Ramos (cell line): Measurements from ENCODE around the gene GOLGA7B.
"Not testable (repeated sequence)": the region's sequence is repeated elsewhere in the genome, so short reads cannot be mapped to it uniquely, and the experiment has no call there.

Experiments used
- in situ Hi-C: fragments of 300-500 bp; cut with MboI; formaldehyde crosslinking; loops from one replicate; pipeline ENCODE4 v1.14.3; 2022; ENCODE audit warnings: low sequenced_read_pairs; ENCODE audit not compliant: unreplicated experiment

GOLGA7B gene

DNA sequence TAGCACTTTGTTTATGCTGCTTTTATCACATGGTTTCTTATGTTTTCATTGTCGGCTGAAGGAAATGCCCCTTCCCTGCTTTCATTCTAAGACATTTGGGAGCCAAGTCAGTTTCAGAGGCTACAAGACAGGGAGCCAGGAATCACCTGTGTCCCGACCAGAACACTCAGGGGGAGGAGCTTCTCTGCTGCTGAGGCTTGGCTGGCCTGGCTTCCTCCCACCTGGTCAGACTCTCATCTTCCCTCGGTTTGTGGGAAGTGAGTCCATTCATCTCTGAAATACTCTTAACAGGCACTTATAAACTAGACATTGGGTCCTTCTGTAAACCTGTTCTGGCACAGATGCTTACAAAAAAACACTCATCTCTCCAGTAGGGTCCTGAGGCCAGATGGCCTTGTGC is 19.6 kb upstream of the GOLGA7B start:
- in situ Hi-C loops = no loop called here

DNA sequence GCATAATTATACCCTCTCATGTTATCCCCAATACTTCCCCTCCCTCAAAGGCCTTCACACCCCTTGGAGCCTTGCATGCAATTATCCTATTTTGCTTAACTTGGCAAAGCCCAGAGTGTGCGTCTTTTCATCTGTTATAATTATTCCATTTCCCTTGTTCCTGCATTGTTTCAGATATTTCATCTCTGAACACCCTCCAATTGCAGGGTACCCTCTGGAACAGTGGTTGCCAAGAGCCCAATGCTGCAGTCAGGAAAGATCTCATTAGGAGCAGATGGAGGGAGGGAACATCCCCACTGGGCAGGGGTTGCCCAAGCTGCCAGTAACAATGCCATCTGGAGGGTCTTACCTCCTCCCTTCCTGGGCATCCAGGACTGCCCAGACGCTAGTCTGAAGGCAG is 18.4 kb upstream of the GOLGA7B start:
- in situ Hi-C loops = no loop called here

DNA sequence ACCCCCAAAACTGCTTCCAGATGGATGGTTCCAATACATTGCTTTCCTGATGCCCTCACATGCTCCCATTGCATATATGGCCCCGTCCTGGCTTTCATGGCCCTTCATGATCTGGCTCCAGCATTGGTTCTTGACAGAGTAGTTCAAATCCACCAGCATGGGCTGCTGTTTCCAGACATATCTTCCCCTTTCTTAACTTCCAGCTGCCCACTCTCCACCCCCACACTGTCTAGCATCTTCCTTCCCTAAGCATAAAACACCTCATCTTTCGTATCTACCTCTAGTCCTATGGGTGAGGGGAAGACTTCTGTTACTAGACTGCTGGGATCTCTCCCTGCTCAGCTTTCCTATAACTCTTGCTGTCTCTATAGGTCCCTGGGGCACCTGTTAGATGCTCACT is 13.2 kb upstream of the GOLGA7B start:
- in situ Hi-C loops = no loop called here

DNA sequence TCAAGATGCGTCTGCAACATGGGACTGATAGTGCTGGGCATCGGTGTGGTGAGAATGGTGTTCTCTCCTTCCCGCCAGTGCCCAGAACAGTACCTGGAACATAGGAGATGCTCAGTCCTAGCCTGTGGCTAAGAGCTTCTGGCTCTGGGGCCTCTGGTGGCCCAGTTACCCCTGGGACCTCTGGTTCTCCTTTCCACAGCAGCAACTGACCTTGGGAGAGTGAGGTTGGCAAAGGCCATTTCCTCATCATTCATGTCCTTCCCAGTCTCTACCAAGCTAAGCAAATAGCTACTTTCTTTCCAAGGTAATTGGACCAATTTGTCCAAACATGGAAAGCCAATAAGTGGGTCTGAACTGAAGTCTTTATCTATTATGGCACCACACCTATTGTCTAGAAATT is 11.6 kb upstream of the GOLGA7B start:
- in situ Hi-C loops = no loop called here

DNA sequence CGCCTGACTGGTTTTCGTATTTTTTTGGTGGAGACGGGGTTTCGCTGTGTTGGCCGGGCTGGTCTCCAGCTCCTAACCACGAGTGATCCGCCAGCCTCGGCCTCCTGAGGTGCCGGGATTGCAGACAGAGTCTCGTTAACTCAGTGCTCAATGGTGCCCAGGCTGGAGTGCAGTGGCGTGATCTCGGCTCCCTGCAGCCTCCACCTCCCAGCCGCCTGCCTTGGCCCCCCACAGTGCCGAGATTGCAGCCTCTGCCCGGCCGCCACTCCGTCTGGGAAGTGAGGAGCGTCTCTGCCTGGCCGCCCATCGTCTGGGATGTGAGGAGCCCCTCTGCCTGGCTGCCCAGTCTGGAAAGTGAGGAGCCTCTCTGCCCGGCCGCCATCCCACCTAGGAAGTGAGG is 8.5 kb upstream of the GOLGA7B start:
- in situ Hi-C loops = not testable (repeated sequence)

DNA sequence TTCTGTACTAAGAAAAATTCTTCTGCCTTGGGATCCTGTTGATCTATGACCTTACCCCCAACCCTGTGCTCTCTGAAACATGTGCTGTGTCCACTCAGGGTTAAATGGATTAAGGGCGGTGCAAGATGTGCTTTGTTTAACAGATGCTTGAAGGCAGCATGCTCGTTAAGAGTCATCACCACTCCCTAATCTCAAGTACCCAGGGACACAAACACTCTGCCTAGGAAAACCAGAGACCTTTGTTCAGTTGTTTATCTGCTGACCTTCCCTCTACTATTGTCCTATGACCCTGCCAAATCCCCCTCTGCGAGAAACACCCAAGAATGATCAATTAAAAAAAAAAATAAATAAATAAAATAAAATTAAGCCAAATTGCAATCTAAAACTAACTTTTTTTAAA is 7.5 kb upstream of the GOLGA7B start:
- in situ Hi-C loops = not testable (repeated sequence)

DNA sequence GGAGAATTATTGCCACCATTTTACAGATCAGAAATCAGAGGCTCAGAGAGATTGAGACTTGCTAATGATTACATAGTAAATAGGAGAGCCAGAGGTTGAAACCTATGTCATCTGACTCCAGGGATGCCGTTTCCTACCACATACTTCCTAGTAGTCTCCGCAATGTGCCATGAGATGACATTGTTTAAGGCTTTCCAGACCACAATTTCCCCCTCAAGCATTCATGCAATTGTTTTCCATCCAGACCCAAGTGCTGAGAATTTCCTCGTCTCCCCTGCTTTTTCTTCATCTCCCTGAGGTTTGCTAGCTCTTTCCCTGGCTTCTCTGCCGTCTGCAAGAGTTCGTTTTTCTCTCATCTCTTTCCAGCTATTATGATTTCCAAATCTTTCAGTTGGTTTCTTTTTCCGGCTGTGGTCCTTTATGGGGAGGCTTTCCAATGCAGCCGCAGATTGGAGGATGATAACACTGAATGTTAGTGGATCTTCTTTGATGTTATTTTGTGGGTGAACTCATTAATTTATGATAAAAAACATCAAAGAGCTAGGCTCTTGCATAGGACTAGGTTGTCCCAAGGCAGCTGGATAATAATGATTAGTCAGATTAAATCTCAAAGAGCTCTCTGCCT is 6.9 kb upstream of the GOLGA7B start:
- in situ Hi-C loops = no loop called here

DNA sequence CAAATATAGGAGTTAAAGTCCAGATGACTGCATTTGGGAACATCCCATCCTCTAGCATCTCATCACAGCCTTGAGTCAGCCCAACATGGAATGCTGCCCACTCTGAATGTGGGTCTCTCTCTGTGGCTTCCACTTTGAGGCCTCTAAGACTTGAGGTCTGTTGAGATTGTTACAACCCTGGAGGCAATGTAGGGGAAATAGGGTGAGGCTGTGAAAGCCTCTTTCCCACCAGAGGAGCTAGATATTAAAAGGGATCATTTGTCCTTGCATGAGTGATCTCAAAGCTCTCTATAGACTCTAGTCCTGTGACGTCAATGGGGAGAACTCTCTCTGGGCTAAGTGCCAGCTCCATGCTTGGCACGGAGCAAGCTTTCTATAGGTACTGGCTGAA is 6.4 kb upstream of the GOLGA7B start:
- in situ Hi-C loops = no loop called here

DNA sequence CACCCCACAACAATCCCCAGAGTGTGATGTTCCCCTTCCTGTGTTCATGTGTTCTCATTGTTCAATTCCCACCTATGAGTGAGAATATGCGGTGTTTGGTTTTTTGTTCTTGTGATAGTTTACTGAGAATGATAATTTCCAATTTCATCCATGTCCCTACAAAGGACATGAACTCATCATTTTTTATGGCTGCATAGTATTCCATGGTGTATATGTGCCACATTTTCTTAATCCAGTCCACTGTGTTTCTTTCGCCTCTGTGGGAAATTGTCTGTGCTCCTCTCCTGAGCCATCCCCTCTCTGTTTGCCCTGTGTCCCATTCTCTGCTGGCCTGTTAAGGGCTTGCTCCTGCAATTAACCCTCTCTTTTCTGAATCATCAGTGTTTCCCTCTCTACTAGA is 5.7 kb upstream of the GOLGA7B start:
- in situ Hi-C loops = not testable (repeated sequence)

DNA sequence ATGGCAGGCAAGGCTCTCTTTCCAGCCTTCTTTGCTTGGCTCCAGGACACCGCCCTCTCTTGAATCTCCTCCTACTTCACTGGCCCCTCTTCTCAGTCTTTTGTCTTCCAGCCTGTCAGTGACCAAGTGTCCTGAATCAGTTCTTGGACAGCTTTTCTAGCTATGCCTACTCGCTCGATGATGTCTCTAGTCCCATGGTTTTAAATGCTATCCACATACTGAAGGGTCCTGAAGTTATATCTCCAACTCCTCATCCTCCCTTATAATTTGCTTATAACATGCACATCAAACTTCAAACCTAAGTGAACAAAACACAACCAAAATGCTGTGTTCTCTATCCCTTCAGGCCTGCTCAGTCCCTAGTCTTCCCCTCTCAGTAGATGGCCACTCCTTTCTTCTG is 5.0 kb upstream of the GOLGA7B start:
- in situ Hi-C loops = no loop called here

DNA sequence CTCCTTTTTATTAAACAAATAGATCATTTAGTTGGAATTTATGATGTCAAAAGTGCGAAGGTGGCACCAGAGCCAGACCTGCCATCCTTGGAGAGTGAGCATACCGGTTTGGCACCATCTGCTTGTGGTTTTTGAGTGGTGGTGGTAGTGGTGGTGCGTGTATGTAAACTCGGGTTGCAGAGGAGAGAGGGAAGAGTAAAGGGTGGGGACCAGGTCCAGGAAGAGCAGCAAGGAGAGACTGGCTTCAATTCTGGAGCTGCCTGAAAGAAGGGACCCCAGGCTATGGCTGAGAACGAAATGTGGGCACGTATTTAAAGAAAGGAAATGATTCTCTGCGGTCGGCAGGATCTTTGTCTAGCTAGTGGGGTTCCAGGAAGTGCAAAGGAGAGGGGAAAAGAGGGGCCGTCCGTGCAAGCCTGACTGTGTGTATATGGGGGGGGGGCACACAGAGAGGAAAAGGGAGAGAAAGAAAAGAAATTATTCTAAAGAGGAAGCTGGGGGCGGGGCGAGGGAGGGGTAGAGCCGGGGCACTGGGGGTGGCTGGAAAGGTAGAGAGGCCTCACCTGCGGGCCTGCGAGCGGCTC is 448 bp upstream of the GOLGA7B start:
- in situ Hi-C loops = no loop called here

DNA sequence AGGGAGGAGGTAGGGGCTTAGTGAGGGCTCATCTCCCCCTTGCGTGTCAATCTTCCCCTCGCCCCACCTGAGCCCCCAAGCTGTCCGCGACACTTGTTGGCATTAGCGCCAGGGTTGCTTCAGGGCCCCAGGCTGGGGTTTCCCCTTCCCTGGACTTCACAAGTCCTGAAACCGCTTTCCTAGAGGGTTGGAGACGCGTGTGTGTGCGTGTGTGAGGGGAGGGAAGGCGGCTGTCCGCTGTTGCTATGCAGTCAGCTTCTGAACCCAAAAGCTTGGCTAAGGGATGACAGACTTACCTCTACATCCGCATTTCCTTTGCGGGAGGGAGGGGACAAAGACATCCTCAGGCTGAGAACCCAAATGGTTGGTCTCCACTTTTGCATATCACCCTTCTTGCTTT is 803 bp downstream of the GOLGA7B start:
- in situ Hi-C loops = no loop called here

DNA sequence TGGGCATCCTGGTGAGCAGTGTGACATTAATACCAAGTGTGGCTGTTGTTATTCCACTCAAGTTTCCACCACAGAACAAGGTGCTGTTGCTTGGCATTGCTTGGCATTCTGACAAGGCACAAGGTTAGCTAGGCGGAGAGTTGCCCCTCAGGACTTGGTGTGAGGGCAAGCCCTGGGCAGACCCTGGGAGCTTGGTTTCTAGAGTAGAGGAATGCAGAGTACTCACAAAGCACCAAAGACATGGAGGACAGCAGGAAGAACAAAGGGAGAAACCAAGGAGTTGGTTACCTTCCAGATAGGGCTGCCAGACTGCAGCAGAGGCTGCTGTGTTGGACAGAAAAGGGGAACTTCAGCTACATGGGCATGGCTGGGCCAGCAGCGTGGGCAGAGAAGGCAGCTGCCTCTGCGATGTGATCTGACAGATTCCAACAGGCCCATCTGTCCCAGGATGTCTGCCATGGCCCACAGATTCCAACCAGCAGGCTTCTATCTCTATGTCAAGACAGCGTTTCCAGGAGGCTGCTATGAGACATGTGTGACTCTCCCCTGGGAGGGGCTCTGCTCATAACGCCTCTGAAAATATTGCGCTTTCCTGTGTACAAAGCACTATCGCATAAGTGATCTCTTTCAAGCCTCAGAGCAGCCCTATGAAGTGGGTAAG is 1.8 kb downstream of the GOLGA7B start:
- in situ Hi-C loops = no loop called here

DNA sequence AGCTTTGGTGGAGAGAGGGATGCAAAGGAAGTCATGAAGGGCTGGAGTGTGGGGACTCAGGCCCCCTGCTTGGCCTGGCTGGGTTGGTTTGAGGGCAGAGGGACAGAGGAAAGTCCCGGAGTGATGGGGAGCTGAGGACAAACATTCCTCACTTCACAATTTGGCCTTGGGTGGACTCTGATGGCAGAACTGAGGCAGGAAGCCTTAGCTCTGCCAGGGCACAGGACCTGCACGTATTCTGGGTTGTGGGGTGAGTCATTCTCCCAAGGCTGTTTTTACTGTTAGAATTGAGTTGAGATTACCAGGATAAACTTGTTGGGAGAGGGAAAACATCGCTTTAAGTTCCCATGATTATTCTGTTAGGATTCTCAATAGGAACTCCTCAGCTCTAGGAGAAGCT is 2.6 kb downstream of the GOLGA7B start:
- in situ Hi-C loops = no loop called here

DNA sequence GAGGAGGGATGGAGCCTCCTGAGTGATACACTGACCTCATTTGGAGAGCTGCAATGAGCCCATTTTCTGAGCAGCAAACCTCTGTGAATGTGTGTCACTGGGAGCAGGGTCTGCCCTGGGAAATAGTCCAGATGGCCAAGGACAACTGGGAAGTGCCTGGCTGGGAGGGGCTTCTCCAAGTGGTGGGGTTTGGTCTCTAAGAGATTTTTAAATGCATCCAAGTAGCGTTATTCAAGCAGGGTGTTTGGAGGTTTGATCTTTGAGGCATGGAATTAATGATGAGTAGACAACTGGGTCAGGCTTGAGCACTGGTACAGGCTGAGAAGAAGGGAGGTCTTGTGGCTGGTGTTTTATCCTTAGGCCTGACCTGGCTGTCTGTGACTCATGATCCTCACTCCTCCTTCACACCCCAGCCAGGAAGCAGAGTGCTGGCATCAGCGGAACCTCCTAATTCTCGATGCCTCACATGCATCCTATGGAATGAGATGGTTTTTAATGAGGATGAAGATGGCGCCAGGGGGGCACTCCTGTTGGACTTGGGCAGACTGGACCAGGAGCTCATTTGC is 3.3 kb downstream of the GOLGA7B start:
- in situ Hi-C loops = no loop called here

DNA sequence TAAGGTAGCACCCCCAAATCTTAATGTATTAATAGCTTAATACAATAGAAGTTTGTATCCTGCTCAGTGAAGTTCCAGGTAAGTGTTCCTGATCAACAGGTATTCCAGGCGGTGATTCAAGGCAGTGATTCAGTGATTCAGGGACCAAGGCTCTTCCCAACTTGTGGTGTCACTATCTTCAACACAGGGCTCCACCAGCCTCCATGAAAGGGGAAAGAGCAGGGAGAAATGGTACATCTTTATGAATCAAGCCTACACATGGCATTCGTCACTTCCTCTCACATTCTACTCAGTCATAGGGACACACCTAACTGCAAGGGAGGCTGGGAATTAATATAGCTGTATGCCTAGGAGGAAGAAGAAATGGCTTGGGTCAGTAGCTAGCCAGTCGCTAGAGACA is 5.1 kb downstream of the GOLGA7B start:
- in situ Hi-C loops = no loop called here

DNA sequence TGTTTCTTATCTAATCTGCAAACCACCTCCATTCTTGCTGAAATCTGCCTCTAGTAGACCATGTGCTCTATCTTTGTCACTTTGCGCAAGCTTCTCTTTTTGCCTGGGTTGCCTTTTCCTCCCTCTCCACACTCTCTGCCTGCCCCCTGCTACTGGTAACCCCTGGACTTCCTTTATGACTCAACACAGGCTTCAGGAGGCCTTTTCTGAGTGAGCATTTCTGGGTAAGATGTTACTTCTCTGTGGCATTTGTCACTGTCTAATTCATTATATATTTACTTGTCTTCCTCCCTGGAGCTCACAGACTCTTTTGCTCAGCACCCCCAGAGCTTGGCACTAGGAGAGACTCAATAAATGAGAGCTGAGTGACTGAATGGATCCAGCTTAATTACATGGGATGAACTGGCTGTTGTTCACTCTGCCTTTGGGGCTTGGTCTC is 8.4 kb downstream of the GOLGA7B start:
- in situ Hi-C loops = no loop called here

DNA sequence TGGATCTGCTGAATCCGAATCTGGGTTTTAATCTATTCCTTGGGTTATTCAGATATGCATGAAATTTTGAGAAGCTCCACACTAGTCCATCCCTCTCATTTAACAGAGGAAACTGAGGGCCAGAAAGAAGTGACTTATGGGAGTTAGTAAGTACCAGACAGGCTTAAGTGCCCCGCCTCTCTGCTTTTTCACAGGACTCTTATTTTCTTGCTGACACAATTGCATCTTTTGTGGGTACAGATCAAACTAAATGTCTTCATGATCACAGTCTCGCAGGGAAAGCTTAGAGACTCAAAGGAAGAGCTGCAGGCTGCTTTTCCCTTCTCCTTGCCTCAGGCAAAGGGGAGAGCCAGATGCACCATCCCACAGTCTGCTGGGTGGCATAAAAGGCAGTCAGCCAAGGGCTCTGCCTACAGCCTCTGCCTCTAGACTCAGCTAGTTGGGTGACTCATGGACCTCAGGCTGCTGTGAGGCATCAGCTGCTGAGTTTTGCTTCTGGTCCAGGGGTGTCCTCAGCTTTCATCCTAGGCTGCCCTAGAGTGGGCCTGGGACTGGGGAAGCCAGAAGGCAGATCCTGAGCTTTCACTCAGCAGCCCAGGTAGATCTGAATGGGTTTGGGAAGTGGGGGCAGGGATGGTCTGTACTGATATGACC is 11.6 kb downstream of the GOLGA7B start:
- in situ Hi-C loops = loop anchor here (10.0 kb wide), 1 partner anchor 96 kb away; no protein-coding TSS in a partner anchor

DNA sequence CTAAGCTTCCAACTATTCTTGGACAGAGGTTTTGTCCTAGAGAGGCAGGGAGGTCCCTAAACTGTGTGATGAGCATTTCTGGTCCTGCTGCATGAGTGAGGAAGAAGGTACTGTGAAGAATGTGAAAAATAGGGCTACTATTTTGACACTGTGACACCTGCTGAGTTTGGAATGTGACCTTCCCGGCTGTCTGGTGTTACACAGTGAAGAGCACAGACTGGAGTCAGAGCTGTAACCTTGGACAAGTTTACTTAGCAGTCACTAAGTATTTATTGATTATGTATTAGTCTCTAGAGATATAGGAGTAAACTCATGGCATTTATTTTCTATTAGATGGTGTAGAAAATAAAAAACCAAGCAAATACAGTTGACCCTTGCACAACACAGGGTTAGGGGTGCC is 12.3 kb downstream of the GOLGA7B start:
- in situ Hi-C loops = loop anchor here (10.0 kb wide), 1 partner anchor 97 kb away; no protein-coding TSS in a partner anchor

DNA sequence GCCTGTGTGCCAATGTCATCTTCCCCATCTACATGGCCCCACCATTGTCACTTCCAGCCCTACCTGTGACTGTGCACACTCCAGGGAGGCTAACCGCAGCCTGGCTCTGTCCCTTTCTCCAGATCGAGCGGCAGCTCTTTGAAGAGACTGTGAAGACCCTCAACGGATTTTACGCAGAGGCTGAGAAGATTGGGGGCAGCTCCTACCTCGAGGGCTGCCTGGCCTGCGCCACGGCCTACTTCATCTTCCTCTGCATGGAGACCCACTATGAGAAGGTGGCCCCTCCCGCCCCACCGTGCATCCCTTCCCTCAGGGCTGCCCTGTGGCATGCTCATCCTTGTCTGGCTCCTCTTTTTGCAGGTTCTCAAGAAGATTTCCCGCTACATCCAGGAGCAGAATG is 14.2 kb downstream of the GOLGA7B start:
- in situ Hi-C loops = loop anchor here (10.0 kb wide), 1 partner anchor 99 kb away; no protein-coding TSS in a partner anchor

DNA sequence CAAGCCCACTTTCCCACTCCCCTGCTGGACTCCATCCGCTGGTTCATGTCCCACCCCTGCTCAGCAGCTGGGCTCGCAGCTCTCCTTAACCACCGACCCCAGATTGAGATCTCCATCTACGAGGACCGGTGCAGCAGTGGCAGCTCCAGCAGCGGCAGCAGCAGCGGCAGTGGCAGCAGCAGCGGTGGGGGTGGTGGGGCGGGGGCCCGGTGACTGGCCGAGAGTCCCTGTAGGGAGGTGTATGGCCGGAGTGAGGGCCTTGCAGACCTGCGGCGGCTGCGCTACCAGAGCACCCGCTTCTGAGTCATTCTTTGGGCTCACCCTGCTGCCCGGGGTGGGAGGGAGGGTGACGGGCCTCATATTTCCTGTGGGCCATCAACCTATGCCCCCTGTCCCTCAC is 15.8 kb downstream of the GOLGA7B start:
- in situ Hi-C loops = loop anchor here (10.0 kb wide), 1 partner anchor 101 kb away; no protein-coding TSS in a partner anchor
